ENCODE data around the gene PHKG2.

DNA sequence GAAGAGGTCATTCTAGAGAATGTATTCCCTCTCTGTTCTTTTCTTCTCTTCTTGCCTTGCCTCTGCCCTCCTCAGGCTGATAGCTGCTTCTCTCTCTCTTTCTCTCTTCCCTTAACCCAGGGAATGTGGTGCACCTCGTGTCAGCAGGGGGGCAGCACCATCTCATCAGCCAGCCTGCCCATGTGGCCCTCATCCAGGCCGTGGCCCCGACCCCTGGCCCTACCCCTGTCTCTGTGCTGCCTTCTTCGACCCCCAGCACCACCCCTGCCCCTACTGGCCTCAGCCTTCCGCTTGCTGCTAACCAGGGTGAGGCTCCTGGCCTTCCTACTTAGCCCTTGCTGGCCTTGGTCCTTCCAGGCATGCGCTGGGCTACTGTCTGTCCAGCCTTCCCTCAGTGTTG, 25.8 kb upstream of the PHKG2 start:
- TF ChIP-seq, protein P1, sequence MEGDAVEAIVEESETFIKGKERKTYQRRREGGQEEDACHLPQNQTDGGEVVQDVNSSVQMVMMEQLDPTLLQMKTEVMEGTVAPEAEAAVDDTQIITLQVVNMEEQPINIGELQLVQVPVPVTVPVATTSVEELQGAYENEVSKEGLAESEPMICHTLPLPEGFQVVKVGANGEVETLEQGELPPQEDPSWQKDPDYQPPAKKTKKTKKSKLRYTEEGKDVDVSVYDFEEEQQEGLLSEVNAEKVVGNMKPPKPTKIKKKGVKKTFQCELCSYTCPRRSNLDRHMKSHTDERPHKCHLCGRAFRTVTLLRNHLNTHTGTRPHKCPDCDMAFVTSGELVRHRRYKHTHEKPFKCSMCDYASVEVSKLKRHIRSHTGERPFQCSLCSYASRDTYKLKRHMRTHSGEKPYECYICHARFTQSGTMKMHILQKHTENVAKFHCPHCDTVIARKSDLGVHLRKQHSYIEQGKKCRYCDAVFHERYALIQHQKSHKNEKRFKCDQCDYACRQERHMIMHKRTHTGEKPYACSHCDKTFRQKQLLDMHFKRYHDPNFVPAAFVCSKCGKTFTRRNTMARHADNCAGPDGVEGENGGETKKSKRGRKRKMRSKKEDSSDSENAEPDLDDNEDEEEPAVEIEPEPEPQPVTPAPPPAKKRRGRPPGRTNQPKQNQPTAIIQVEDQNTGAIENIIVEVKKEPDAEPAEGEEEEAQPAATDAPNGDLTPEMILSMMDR (IDR thresholded peaks at IDR 0.05; ENCODE audit: low read depth, low read length), result no peak
- TF ChIP-seq POLR2A (IDR thresholded peaks at IDR 0.05; ENCODE audit: extremely low read depth, insufficient read length), result no peak
- TF ChIP-seq, protein P2, sequence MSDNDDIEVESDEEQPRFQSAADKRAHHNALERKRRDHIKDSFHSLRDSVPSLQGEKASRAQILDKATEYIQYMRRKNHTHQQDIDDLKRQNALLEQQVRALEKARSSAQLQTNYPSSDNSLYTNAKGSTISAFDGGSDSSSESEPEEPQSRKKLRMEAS (IDR thresholded peaks at IDR 0.05; ENCODE audit: low read depth, low read length), result no peak

Measured in NB4 (cell line).